ENCODE results near the gene SDR39U1.

The SDR39U1 gene

GRCh38 chr14:24390701-24391468, 51.7 kb downstream of the SDR39U1 start:
- TF ChIP-seq GATA1 (IDR thresholded peaks at IDR 0.05; ENCODE audit: low read depth, low read length) (no peak), POLR2A (IDR thresholded peaks at IDR 0.05; ENCODE audit: low read length) (no peak)
- DNase-seq = no peak
